ENCODE data around the gene PROM2. TPM values are rescaled to one million over a fixed set of nuclear protein-coding genes. Genes with fewer than 3 reads are reported as not detected.

PROM2 gene
- total and polyA plus RNA-seq, 4 experiments from 2014 or later = 0.87 to 1.1 TPM; not detected in 2

DNA sequence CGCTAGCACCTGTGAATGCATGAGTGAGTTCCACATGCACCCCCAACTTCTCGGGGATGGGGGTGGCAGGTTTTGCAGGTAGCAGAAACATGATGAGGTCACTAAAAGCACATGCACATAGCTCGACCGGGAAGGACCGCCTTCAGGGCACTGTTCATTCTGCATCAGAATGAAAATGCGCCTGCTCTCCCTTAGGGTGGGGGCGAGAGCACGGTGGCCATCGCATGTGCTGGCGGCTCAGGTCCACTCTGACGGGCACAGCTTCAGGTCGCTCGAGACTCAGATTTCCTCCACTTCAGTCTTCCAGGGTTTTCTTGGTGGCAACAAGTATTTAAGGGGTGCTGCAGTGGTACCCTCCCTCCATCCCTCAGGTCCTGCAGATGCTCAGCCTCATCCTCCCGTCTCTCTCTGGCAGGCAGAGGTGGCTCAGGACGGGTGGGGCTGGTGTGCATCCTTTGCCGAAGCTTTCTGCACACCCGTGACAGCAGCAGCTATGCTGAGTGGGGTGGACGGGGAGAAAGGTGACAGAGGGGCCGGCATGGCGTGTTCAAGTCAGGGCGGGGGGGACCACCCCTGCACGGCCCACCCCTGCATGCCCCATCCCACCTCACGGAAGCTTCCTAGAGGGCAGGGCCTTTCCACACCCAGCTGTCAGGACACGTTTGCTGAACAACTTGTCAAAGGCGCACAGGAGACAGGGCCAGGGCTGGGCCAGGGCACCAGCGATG, 37.7 kb downstream of the PROM2 start:
- H3K27ac ChIP-seq (ENCODE audit: low read depth, low read length) = no peak overlapping the region
- POLR2A ChIA-PET (ENCODE audit: partially characterized antibody) = no interaction called here

DNA sequence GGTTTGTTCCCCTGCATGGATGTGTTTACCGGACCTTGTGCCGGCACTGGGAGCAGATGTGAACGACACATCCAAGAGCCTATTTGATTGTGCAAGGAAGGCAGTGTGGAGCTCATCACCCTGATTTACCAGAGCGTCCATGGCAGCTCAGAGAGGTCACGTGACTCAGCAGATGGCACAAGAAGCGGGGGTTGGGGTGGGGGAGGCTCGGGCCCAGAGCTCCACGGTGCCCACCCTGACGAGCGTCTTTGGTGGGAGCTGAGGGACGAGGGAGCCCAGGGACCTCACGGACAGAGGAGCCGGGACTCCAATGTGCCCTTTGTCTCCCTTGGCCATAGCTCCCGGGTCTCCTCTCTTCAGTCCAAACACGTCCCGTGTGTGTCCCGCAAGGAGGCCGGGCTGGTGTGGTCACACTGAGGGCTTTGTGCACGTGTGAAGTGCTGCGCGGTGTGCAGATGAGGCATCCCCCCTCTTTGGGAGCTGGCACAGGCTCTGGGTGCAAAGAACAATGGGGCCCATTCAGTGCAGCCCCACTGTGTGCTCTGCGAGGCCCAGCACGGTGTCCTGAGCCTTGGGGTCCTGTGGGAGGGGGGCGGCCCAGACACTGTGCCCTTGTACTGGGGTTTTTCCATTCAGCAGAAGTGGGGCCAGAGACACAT, 38.4 kb downstream of the PROM2 start:
- no peak for DNase-seq
- Mint-ChIP-seq H3K27ac (no peak overlapping the region), H3K4me1 (peaks cover 0 to 3% (median 0%) of the 10 kb centered on the region in 4 donors), H3K9me3 (no peaks in the 10 kb centered on the region), H3K36me3 (no peaks in the 10 kb centered on the region), H3K4me3 (no peak overlapping the region), H3K27me3 (peaks cover 0 to 2% of the 10 kb centered on the region in 2 donors)
- H3K9me3 ChIP-seq (ENCODE audit: control insufficient read depth in 1 of 2, low read length in 2 of 2) = no peaks in the 10 kb centered on the region
- no peaks in the 10 kb centered on the region for H3K4me1 ChIP-seq (ENCODE audit: insufficient read depth, low read length)
- H3K27me3 ChIP-seq (ENCODE audit: insufficient read depth, low read length) = no peaks in the 10 kb centered on the region
- intact Hi-C loops (cut with micrococcal nuclease) = no loop called here
- H3K27ac ChIP-seq (ENCODE audit: low read depth, low read length) = no peak overlapping the region
- H3K4me3 ChIP-seq (ENCODE audit: low read length in 2 of 2) = no peak overlapping the region
- H3K36me3 ChIP-seq (ENCODE audit: insufficient read depth, low read length) = no peaks in the 10 kb centered on the region
- CTCF ChIA-PET (ENCODE audit: partially characterized antibody) = no interaction called here
- POLR2A ChIA-PET (ENCODE audit: partially characterized antibody) = no interaction called here

More for the DNA sequence above, 37.7 kb downstream of the PROM2 start:
- Mint-ChIP-seq H3K4me3 (no peak overlapping the region), H3K4me1 (peaks cover 0 to 3% (median 0%) of the 10 kb centered on the region in 4 donors), H3K36me3 (no peaks in the 10 kb centered on the region), H3K27me3 (peaks cover 0 to 2% of the 10 kb centered on the region in 2 donors), H3K27ac (no peak overlapping the region), H3K9me3 (no peaks in the 10 kb centered on the region)
- Histone ChIP-seq H3K36me3 (ENCODE audit: insufficient read depth, low read length) (no peaks in the 10 kb centered on the region), H3K4me1 (ENCODE audit: insufficient read depth, low read length) (no peaks in the 10 kb centered on the region), H3K27me3 (ENCODE audit: insufficient read depth, low read length) (no peaks in the 10 kb centered on the region), H3K4me3 (ENCODE audit: low read length in 2 of 2) (no peak overlapping the region), H3K9me3 (ENCODE audit: control insufficient read depth in 1 of 2, low read length in 2 of 2) (no peaks in the 10 kb centered on the region)
- CTCF ChIA-PET (ENCODE audit: partially characterized antibody) = no interaction called here
- intact Hi-C loops (cut with micrococcal nuclease) = no loop called here
- no peak for DNase-seq

DNA sequence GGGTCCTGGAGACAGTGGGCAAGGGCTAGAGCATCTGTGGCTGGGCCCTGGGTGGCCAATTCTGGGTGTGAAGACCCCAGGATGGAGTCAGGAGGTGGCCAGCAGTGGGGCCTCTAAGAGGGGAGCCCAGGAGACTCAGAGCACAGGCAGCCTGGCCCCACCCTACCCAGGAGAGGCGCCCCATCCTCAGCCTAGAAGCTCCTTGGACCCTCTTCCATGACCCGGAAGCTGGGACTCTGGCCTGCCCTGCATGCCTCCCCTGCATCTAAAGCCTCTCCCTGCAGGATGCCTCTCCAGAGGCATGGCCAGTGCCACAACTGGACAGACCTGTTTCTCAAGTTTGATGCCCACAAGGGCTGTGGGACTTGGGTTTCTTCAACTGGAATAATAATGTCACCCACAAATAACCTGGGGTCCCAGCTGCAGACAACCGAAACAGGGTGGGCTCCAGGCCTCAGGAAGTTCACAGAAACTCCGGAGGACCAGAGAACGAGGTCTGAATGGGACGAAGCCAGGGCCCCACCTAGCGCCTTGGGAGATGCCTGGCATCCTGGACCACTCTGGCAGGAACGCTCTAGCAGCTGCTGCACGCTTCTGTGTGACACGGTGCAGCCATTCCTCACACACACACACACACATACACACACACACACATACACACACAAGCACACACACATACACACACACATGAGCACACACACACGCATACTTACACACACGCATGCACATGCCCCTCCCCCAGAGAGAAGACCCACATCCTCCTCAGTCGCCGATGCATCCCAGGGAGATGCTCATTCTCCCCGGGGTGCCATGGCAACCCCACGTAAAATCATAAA, 39.3 kb downstream of the PROM2 start:
- no peaks in the 10 kb centered on the region for H3K9me3 ChIP-seq (ENCODE audit: control insufficient read depth in 1 of 2, low read length in 2 of 2)
- H3K9me3 Mint-ChIP-seq = no peaks in the 10 kb centered on the region
- no peak overlapping the region for H3K4me3 Mint-ChIP-seq
- no peaks in the 10 kb centered on the region for H3K36me3 ChIP-seq (ENCODE audit: insufficient read depth, low read length)
- peaks cover 0 to 2% of the 10 kb centered on the region in 2 donors for H3K27me3 Mint-ChIP-seq
- H3K4me1 Mint-ChIP-seq = peaks cover 0 to 3% (median 0%) of the 10 kb centered on the region in 4 donors
- CTCF ChIA-PET (ENCODE audit: partially characterized antibody) = no interaction called here
- H3K27me3 ChIP-seq (ENCODE audit: insufficient read depth, low read length) = no peaks in the 10 kb centered on the region
- no peaks in the 10 kb centered on the region for H3K4me1 ChIP-seq (ENCODE audit: insufficient read depth, low read length)
- intact Hi-C loops (cut with micrococcal nuclease) = no loop called here
- H3K4me3 ChIP-seq (ENCODE audit: low read length in 2 of 2) = no peak overlapping the region
- H3K27ac ChIP-seq (ENCODE audit: low read depth, low read length) = no peak overlapping the region
- no peak overlapping the region for H3K27ac Mint-ChIP-seq
- no peaks in the 10 kb centered on the region for H3K36me3 Mint-ChIP-seq
- DNase-seq = no peak
- POLR2A ChIA-PET (ENCODE audit: partially characterized antibody) = no interaction called here

DNA sequence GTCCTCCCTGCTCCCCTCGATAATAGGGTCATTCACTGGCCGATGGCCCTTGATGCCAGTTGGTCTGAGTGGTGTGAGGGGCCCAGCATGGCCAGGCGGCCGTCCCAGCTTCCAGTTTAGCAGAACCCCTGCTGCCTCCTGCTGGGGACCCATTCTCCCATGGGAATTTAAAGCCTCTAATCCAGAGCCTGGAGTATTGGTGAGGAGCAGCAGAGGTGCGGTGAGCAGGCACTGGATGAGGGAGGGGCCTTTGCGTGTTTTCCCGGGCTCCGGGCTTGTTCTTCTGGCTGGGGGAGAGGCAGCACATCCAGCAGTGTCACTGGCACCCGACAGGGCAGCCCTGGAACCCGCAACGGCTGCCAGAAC, 40.3 kb downstream of the PROM2 start:
- POLR2A ChIA-PET (ENCODE audit: partially characterized antibody) = no interaction called here
- Mint-ChIP-seq H3K27ac (no peak overlapping the region), H3K4me1 (peaks cover 0 to 3% (median 0%) of the 10 kb centered on the region in 4 donors), H3K27me3 (peaks cover 0 to 2% of the 10 kb centered on the region in 2 donors), H3K4me3 (no peak overlapping the region), H3K9me3 (no peaks in the 10 kb centered on the region), H3K36me3 (no peaks in the 10 kb centered on the region)
- no peak for DNase-seq
- H3K9me3 ChIP-seq (ENCODE audit: control insufficient read depth in 1 of 2, low read length in 2 of 2) = no peaks in the 10 kb centered on the region
- H3K4me1 ChIP-seq (ENCODE audit: insufficient read depth, low read length) = no peaks in the 10 kb centered on the region
- no peak overlapping the region for H3K27ac ChIP-seq (ENCODE audit: low read depth, low read length)
- no peaks in the 10 kb centered on the region for H3K27me3 ChIP-seq (ENCODE audit: insufficient read depth, low read length)
- intact Hi-C loops (cut with micrococcal nuclease) = no loop called here
- H3K36me3 ChIP-seq (ENCODE audit: insufficient read depth, low read length) = no peaks in the 10 kb centered on the region
- CTCF ChIA-PET (ENCODE audit: partially characterized antibody) = no interaction called here
- no peak overlapping the region for H3K4me3 ChIP-seq (ENCODE audit: low read length in 2 of 2)

DNA sequence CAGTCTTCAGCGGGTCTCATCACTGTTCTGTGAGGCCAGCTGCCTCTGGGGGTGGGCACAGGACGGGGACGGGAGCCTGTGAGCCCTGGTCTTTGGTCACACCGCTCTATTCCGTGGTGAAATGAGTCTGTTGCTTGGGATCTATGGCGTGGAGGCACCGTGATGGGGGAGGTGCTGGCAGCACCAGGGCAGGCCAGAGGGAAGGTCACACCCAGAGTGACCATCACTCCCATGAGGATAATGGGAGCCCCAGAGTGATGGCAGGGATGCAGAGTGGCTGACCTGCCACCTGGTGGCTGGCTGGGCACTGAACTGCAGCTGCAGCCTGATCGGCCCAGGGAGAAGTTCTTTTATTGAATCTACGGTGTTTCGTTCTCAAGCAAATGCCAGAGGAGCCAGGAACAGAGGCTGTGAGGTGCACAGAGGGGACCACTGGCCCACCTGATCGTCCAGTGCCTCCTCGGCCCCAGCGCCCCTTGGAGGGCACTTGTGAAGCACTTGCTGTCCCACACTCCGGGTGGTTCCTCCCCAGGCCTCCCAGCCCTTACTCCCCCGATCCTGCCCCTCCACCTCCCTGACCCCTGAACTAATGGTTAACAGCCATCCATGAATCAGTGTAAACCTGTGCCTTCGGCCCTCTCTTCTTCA, 40.8 kb downstream of the PROM2 start:
- DNase-seq = no peak
- Mint-ChIP-seq H3K4me3 (no peak overlapping the region), H3K27ac (no peak overlapping the region), H3K4me1 (peaks cover 0 to 3% (median 0%) of the 10 kb centered on the region in 4 donors), H3K27me3 (peaks cover 0 to 2% of the 10 kb centered on the region in 2 donors), H3K9me3 (no peaks in the 10 kb centered on the region), H3K36me3 (no peaks in the 10 kb centered on the region)
- H3K4me3 ChIP-seq (ENCODE audit: low read length in 2 of 2) = no peak overlapping the region
- H3K4me1 ChIP-seq (ENCODE audit: insufficient read depth, low read length) = no peaks in the 10 kb centered on the region
- H3K9me3 ChIP-seq (ENCODE audit: control insufficient read depth in 1 of 2, low read length in 2 of 2) = no peaks in the 10 kb centered on the region
- H3K36me3 ChIP-seq (ENCODE audit: insufficient read depth, low read length) = no peaks in the 10 kb centered on the region
- no peak overlapping the region for H3K27ac ChIP-seq (ENCODE audit: low read depth, low read length)
- H3K27me3 ChIP-seq (ENCODE audit: insufficient read depth, low read length) = no peaks in the 10 kb centered on the region
- intact Hi-C loops (cut with micrococcal nuclease) = no loop called here
- CTCF ChIA-PET (ENCODE audit: partially characterized antibody) = no interaction called here
- POLR2A ChIA-PET (ENCODE audit: partially characterized antibody) = no interaction called here

DNA sequence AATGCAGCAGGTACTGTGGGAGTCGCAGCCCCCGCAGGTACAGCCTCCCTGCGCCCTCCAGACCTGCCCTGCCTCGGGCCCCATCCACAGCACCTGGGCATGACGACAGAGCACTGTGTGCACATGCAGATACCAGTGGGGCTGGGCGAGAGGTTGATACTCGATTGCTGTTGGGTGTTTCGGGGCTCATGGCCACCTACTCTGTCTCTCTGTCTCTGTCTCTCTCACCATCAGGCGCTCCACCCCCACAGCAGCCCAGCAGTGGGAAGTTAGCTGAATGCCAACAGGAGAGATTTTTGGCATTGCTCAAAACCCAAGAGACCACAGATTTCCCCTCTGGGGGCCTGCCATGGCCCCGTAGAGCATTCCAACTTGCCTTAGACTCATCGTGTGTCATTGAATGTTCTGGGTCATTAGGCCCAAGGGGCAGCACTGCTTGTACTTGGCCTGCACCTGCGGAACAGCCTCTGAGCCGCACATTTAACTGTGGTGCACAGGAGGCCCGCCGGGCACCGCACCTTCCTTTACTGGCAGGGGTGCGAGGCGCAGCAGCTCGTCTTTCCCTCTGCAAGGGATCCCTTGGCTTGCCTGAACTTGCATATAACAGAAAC, 41.7 kb downstream of the PROM2 start:
- Mint-ChIP-seq H3K27me3 (peaks cover 0 to 2% of the 10 kb centered on the region in 2 donors), H3K27ac (no peak overlapping the region), H3K36me3 (no peaks in the 10 kb centered on the region), H3K4me1 (peaks cover 0 to 3% (median 0%) of the 10 kb centered on the region in 4 donors), H3K9me3 (no peaks in the 10 kb centered on the region), H3K4me3 (no peak overlapping the region)
- no peaks in the 10 kb centered on the region for H3K36me3 ChIP-seq (ENCODE audit: insufficient read depth, low read length)
- no peak for DNase-seq
- no peak overlapping the region for H3K27ac ChIP-seq (ENCODE audit: low read depth, low read length)
- ChIA-PET CTCF (ENCODE audit: partially characterized antibody) (no interaction called here), POLR2A (ENCODE audit: partially characterized antibody) (no interaction called here)
- no peak overlapping the region for H3K4me3 ChIP-seq (ENCODE audit: low read length in 2 of 2)
- no peaks in the 10 kb centered on the region for H3K27me3 ChIP-seq (ENCODE audit: insufficient read depth, low read length)
- H3K4me1 ChIP-seq (ENCODE audit: insufficient read depth, low read length) = no peaks in the 10 kb centered on the region
- no peaks in the 10 kb centered on the region for H3K9me3 ChIP-seq (ENCODE audit: control insufficient read depth in 1 of 2, low read length in 2 of 2)
- intact Hi-C loops (cut with micrococcal nuclease) = no loop called here

All from CD4-positive, alpha-beta memory T cell (primary cell).